SJCRH30 (cell line): ENCODE measurements around the gene CAPN2. TPM values are rescaled to one million over a fixed set of nuclear protein-coding genes. Genes with fewer than 3 reads are reported as not detected.

Source experiments
- DNase-seq, 2 experiments: peaks; one replicate each; pipeline ENCODE4 v3.0.0-alpha.2; 2015 to 2020
- H3K27ac ChIP-seq: fragments of 250-450 bp; sonication (Bioruptor Pico); 2 replicates; pipeline ENCODE4 v1.5.1; 2020; ENCODE audit warnings: mild to moderate bottlenecking, moderate library complexity
- H3K27me3 ChIP-seq: fragments of 250-450 bp; sonication (Bioruptor Pico); 2 replicates; pipeline ENCODE4 v1.5.1; 2020; ENCODE audit warnings: mild to moderate bottlenecking, moderate library complexity
- H3K36me3 ChIP-seq: fragments of 250-450 bp; sonication (Bioruptor Pico); 2 replicates; pipeline ENCODE4 v1.5.1; 2020; ENCODE audit warnings: mild to moderate bottlenecking, moderate library complexity
- H3K4me1 ChIP-seq: fragments of 250-450 bp; sonication (Bioruptor Pico); 2 replicates; pipeline ENCODE4 v1.5.1; 2020; ENCODE audit warnings: mild to moderate bottlenecking, moderate library complexity
- H3K4me3 ChIP-seq: fragments of 250-450 bp; sonication (Bioruptor Pico); 2 replicates; pipeline ENCODE4 v1.5.1; 2020; ENCODE audit warnings: mild to moderate bottlenecking, moderate library complexity
- H3K9me3 ChIP-seq: fragments of 250-450 bp; sonication (Bioruptor Pico); replicated peaks from 2 replicates; pipeline ENCODE4 v1.5.1; 2020; ENCODE audit warnings: mild to moderate bottlenecking, moderate library complexity
- total RNA-seq: library from RNA; depleted of rRNA; stranded (reverse); fragments of >200 nt; shearing (Covaris generic); gene quantifications from 2 replicates; pipeline ENCODE4 v1.2.3, GENCODE V29; 2014

The CAPN2 gene
- total RNA-seq, 1 experiment from 2014 or later: 172 TPM

- Histone ChIP-seq H3K9me3 (no peaks in the 10 kb centered on the region), H3K36me3 (no peaks in the 10 kb centered on the region), H3K4me3 (no peak overlapping the region), H3K4me1 (no peaks in the 10 kb centered on the region), H3K27ac (no peak overlapping the region), H3K27me3 (peaks cover 2% of the 10 kb centered on the region; the same call in 1 of the 2 replicates)
- no peak for DNase-seq
Measured at GRCh38 chr1:223684488-223684792, 27.9 kb upstream of the CAPN2 start.

- H3K36me3 ChIP-seq: no peaks in the 10 kb centered on the region
- H3K27ac ChIP-seq: no peak overlapping the region
- no peaks in the 10 kb centered on the region; the same call in 1 of the 2 replicates for H3K4me1 ChIP-seq
- H3K4me3 ChIP-seq: no peak overlapping the region
- H3K9me3 ChIP-seq: no peaks in the 10 kb centered on the region
- H3K27me3 ChIP-seq: no peaks in the 10 kb centered on the region
- no peak for DNase-seq
Measured at GRCh38 chr1:223691121-223691520, 21.2 kb upstream of the CAPN2 start.

GRCh38 chr1:223695014-223695548 lies 17.3 kb upstream of the CAPN2 start:
- Histone ChIP-seq H3K36me3 (no peaks in the 10 kb centered on the region), H3K27ac (no peak overlapping the region), H3K9me3 (no peaks in the 10 kb centered on the region), H3K4me3 (no peak overlapping the region), H3K27me3 (no peaks in the 10 kb centered on the region), H3K4me1 (no peaks in the 10 kb centered on the region; the same call in 1 of the 2 replicates)
- DNase-seq: no peak

- DNase-seq: no peak
- no peak overlapping the region for H3K4me3 ChIP-seq
- H3K27me3 ChIP-seq: no peaks in the 10 kb centered on the region
Measured at GRCh38 chr1:223695941-223696340, 16.4 kb upstream of the CAPN2 start.

GRCh38 chr1:223700388-223700918 lies 11.9 kb upstream of the CAPN2 start:
- H3K4me1 ChIP-seq: peaks cover 23% of the 10 kb centered on the region
- H3K9me3 ChIP-seq: no peaks in the 10 kb centered on the region
- H3K27ac ChIP-seq: peak overlapping the region; percentile 75
- DNase-seq: no peak
- no peak overlapping the region for H3K4me3 ChIP-seq
- no peaks in the 10 kb centered on the region for H3K27me3 ChIP-seq
- no peaks in the 10 kb centered on the region for H3K36me3 ChIP-seq

More at GRCh38 chr1:223695941-223696340, 16.4 kb upstream of the CAPN2 start:
- H3K9me3 ChIP-seq: no peaks in the 10 kb centered on the region
- peaks cover 7% of the 10 kb centered on the region for H3K4me1 ChIP-seq
- H3K27ac ChIP-seq: no peak overlapping the region
- no peaks in the 10 kb centered on the region for H3K36me3 ChIP-seq

GRCh38 chr1:223700942-223701637 lies 11.2 kb upstream of the CAPN2 start:
- H3K4me3 ChIP-seq: no peak overlapping the region
- H3K36me3 ChIP-seq: no peaks in the 10 kb centered on the region
- peak; percentile 66 to 72 for DNase-seq
- peak overlapping the region; percentile 75 for H3K27ac ChIP-seq
- H3K9me3 ChIP-seq: no peaks in the 10 kb centered on the region
- H3K4me1 ChIP-seq: peaks cover 30% of the 10 kb centered on the region
- H3K27me3 ChIP-seq: no peaks in the 10 kb centered on the region

- Histone ChIP-seq H3K4me1 (peaks cover 47% of the 10 kb centered on the region), H3K4me3 (no peak overlapping the region)
- DNase-seq: peak in 1 of 2 experiments; percentile 41
Measured at GRCh38 chr1:223702735-223703667, 9.3 kb upstream of the CAPN2 start.

GRCh38 chr1:223703668-223704013 lies 8.7 kb upstream of the CAPN2 start:
- peaks cover 48% of the 10 kb centered on the region for H3K4me1 ChIP-seq
- DNase-seq: no peak
- H3K9me3 ChIP-seq: no peaks in the 10 kb centered on the region
- H3K4me3 ChIP-seq: no peak overlapping the region
- no peaks in the 10 kb centered on the region for H3K27me3 ChIP-seq
- no peak overlapping the region for H3K27ac ChIP-seq
- no peaks in the 10 kb centered on the region for H3K36me3 ChIP-seq

More at GRCh38 chr1:223702735-223703667, 9.3 kb upstream of the CAPN2 start:
- Histone ChIP-seq H3K27me3 (no peaks in the 10 kb centered on the region), H3K27ac (0 out of 2 replicates have a peak overlapping the region, but pooled peaks have one; percentile 3), H3K36me3 (no peaks in the 10 kb centered on the region), H3K9me3 (no peaks in the 10 kb centered on the region)

- Histone ChIP-seq H3K27me3 (no peaks in the 10 kb centered on the region), H3K36me3 (no peaks in the 10 kb centered on the region), H3K27ac (peak overlapping the region; percentile 90), H3K9me3 (no peaks in the 10 kb centered on the region), H3K4me3 (no peak overlapping the region), H3K4me1 (peaks cover 48% of the 10 kb centered on the region)
- peak; percentile 29 to 51 for DNase-seq
Measured at GRCh38 chr1:223704921-223705878, 7.1 kb upstream of the CAPN2 start.

- Histone ChIP-seq H3K27me3 (no peaks in the 10 kb centered on the region), H3K4me1 (peaks cover 40% of the 10 kb centered on the region), H3K27ac (peak overlapping the region; percentile 90), H3K9me3 (no peaks in the 10 kb centered on the region), H3K36me3 (no peaks in the 10 kb centered on the region), H3K4me3 (peak overlapping the region; percentile 0; the same call in 1 of the 2 replicates)
- DNase-seq: peak; percentile 93
Measured at GRCh38 chr1:223706077-223706973, 6.0 kb upstream of the CAPN2 start.

- no peaks in the 10 kb centered on the region for H3K27me3 ChIP-seq
- no peaks in the 10 kb centered on the region for H3K9me3 ChIP-seq
- peaks cover 40% of the 10 kb centered on the region for H3K4me1 ChIP-seq
- peak; percentile 90 to 95 for DNase-seq
- peak overlapping the region; percentile 28 for H3K4me3 ChIP-seq
- H3K27ac ChIP-seq: peak overlapping the region; percentile 90
- H3K36me3 ChIP-seq: no peaks in the 10 kb centered on the region
Measured at GRCh38 chr1:223707256-223708000, 4.9 kb upstream of the CAPN2 start.

- peak overlapping the region; percentile 28 for H3K4me3 ChIP-seq
- peak overlapping the region; percentile 90 for H3K27ac ChIP-seq
- peak in 1 of 2 experiments; percentile 57 for DNase-seq
- no peaks in the 10 kb centered on the region for H3K9me3 ChIP-seq
- H3K4me1 ChIP-seq: peaks cover 36% of the 10 kb centered on the region
- no peaks in the 10 kb centered on the region for H3K36me3 ChIP-seq
- no peaks in the 10 kb centered on the region for H3K27me3 ChIP-seq
Measured at GRCh38 chr1:223708001-223708359, 4.4 kb upstream of the CAPN2 start.
